ENCODE measurements around the gene GAS2L2.

- TF ChIP-seq POLR2A (IDR thresholded peaks at IDR 0.05) (no peak), CTCF (IDR thresholded peaks at IDR 0.05 in 4 of 5, conservative IDR thresholded peaks at IDR 0.05 in 1 of 5) (no peak)
These were observed 20.1 kb upstream of the GAS2L2 start for GRCh38 chr17:35773129-35773528.
